K562 (cell line): ENCODE data around the gene CHCT1. TPM values are rescaled to one million over a fixed set of nuclear protein-coding genes. Genes with fewer than 3 reads are reported as not detected.

Experiments
- ATAC-seq: fragments of 200-7000 bp; cut with Tn5 transposase; 3 replicates; pipeline ENCODE4 v1.9.1; 2020; ENCODE audit warnings: moderate library complexity
- BruUV-seq: library from RNA; stranded (reverse); fragments of 400-500 nt; replicated peaks from 2 replicates; lab custom pipeline; 2021; lab: Mats Ljungman, UMichigan
- CTCF ChIA-PET: fragments of 300-600 bp; formaldehyde crosslinking; extraction: SDS; loops from one replicate; lab custom pipeline; 2021; ENCODE audit warnings: low intra/inter-chr PET ratio; lab: Yijun Ruan, JAX
- POLR2A ChIA-PET: fragments of 300-600, 350-650 bp; sonication (Branson Sonifier 250); formaldehyde crosslinking; extraction: SDS; loops from one replicate; lab custom pipeline; 2021; ENCODE audit warnings: antibody characterized with exemption, inconsistent platforms; lab: Yijun Ruan, JAX
- DNase-seq, 4 experiments: peaks; one replicate each; pipeline versions ENCODE4 v3.0.0 to v3.0.0-alpha.2; 2011 to 2018; ENCODE audit warnings: low spot score in 3 of 4, mixed read lengths in 3 of 4; ENCODE audit errors: extremely low read depth in 1 of 4
- FAIRE-seq: peaks from 2 replicates; lab custom pipeline; 2011; peaks lifted over from hg19 to GRCh38; lab: Jason Lieb, UNC
- H2AFZ ChIP-seq: 2 replicates; pipeline ENCODE4 v1.6.0; 2011; ENCODE audit warnings: low read depth, low read length, control low read depth, inconsistent platforms
- H3K27ac ChIP-seq: fragments of 200-600 bp; 3 replicates; pipeline ENCODE4 v1.8.0; 2011; ENCODE audit warnings: low read depth, mild to moderate bottlenecking, control low read depth, inconsistent platforms, low read length, moderate library complexity, mixed read lengths; ENCODE audit errors: extremely low read depth
- H3K27me3 ChIP-seq, 2 experiments: fragments of 300-600 bp in 1 of 2; 2 replicates in 1 of 2; 3 replicates in 1 of 2; pipeline versions ENCODE4 v1.6.0 to v1.8.0; 2011; ENCODE audit warnings: inconsistent platforms in 2 of 2, low read length in 2 of 2, mild to moderate bottlenecking in 1 of 2, mixed read lengths in 1 of 2, moderate library complexity in 1 of 2; ENCODE audit not compliant: control insufficient read depth in 2 of 2, insufficient read depth in 2 of 2
- H3K36me3 ChIP-seq: fragments of 300-600 bp; 3 replicates; pipeline ENCODE4 v1.8.0; 2011; ENCODE audit warnings: mild to moderate bottlenecking, low read length, inconsistent platforms; ENCODE audit not compliant: control insufficient read depth, insufficient read depth
- H3K4me1 ChIP-seq, 2 experiments: fragments of 200-600 bp in 1 of 2; replicated peaks in 1 of 2; 2 replicates in 1 of 2; 3 replicates in 1 of 2; pipeline versions ENCODE4 v1.5.1 to v1.8.0; 2011; ENCODE audit warnings: inconsistent platforms in 2 of 2, low read length in 2 of 2, mild to moderate bottlenecking in 1 of 2, mixed read lengths in 1 of 2, moderate library complexity in 1 of 2; ENCODE audit not compliant: control insufficient read depth in 2 of 2, insufficient read depth in 2 of 2
- H3K4me2 ChIP-seq: 2 replicates; pipeline ENCODE4 v1.6.1; 2011; ENCODE audit warnings: low read length, control low read depth, inconsistent platforms, mixed read lengths; ENCODE audit not compliant: insufficient read depth
- H3K4me3 ChIP-seq: fragments of 200-600 bp; sonication (generic), shearing (Covaris generic); 2 replicates; pipeline ENCODE4 v1.5.1; 2016; ENCODE audit warnings: control low read depth, inconsistent platforms
- H3K79me2 ChIP-seq: fragments of 200-600 bp; 3 replicates; pipeline ENCODE4 v1.8.0; 2011; ENCODE audit warnings: low read length, inconsistent platforms; ENCODE audit not compliant: control insufficient read depth, insufficient read depth
- H3K9ac ChIP-seq, 2 experiments: 2 replicates each; pipeline versions ENCODE4 v1.6.0 to v1.6.1; 2011; ENCODE audit warnings: low read depth in 2 of 2, low read length in 2 of 2, control low read depth in 1 of 2, inconsistent platforms in 1 of 2, mild to moderate bottlenecking in 1 of 2, mixed read lengths in 1 of 2; ENCODE audit not compliant: insufficient read depth in 1 of 2
- H3K9me1 ChIP-seq: one replicate; pipeline ENCODE4 v1.6.0; 2011; ENCODE audit warnings: inconsistent platforms, mild to moderate bottlenecking, low read length, moderate library complexity; ENCODE audit not compliant: control insufficient read depth, insufficient read depth
- H3K9me3 ChIP-seq: replicated peaks from 2 replicates; pipeline ENCODE4 v1.5.1; 2011; ENCODE audit warnings: low read depth, low read length, inconsistent platforms; ENCODE audit not compliant: control insufficient read depth, insufficient read depth
- H4K20me1 ChIP-seq: replicated peaks from 2 replicates; pipeline ENCODE4 v1.6.1; 2011; ENCODE audit warnings: low read length, inconsistent platforms, mixed read lengths; ENCODE audit not compliant: control insufficient read depth, insufficient read depth
- EP300 ChIP-seq: IDR thresholded peaks from 2 replicates; pipeline ENCODE4 v1.6.1; 2012; ENCODE audit warnings: low read length, improper control_type of control experiment
- EWSR1 ChIP-seq: fragments of 450-650 bp; IDR thresholded peaks from 2 replicates; pipeline ENCODE4 v1.6.1; 2018; ENCODE audit warnings: borderline replicate concordance, mild to moderate bottlenecking, low read depth, moderate library complexity; ENCODE audit not compliant: partially characterized antibody
- FOXK2 ChIP-seq, 2 experiments: fragments of 450-650 bp; IDR thresholded peaks in 1 of 2; conservative IDR thresholded peaks in 1 of 2; 2 replicates each; pipeline ENCODE4 v1.6.1; 2016; ENCODE audit warnings: low read depth in 2 of 2, mild to moderate bottlenecking in 1 of 2
- MEIS2 ChIP-seq: fragments of 450-650 bp; IDR thresholded peaks from 2 replicates; pipeline ENCODE4 v1.6.1; 2014; ENCODE audit warnings: mild to moderate bottlenecking; ENCODE audit not compliant: partially characterized antibody
- WGBS: fragments of 100-300 bp; shearing (Covaris generic); methylation state at CpG from one replicate; pipeline ENCODE4 v1.1.6; 2016; ENCODE audit warnings: low coverage, mixed read lengths; ENCODE audit not compliant: insufficient coverage; ENCODE audit errors: missing lambda C conversion rate; 5-methylcytosine and 5-hydroxymethylcytosine counted together
- in situ Hi-C: fragments of 300-500 bp; cut with MboI; formaldehyde crosslinking; loops from 4 replicates; pipeline ENCODE4 v1.15.0; 2018; ENCODE audit warnings: inconsistent platforms, mixed read lengths
- intact Hi-C: fragments of 100-400 bp; cut with micrococcal nuclease; formaldehyde crosslinking; loops from 2 replicates; pipeline ENCODE4 v1.14.2; 2022
- polyA plus RNA-seq, 8 experiments: library from polyadenylated mRNA; depleted of rRNA in 4 of 8; stranded (reverse) in 5 of 8; unstranded in 3 of 8; fragments of >200 nt; fragmentation: Nextera tagmentation in 2 of 8; fragmentation: Illumina TruSeq in 1 of 8; extraction: Ambion mirVana in 2 of 8; extraction: Trizol in 1 of 8; gene quantifications; 2 replicates each; pipeline versions ENCODE4 v1.2.1 to v1.2.3, GENCODE V29; 2011 to 2014; ENCODE audit warnings: inconsistent platforms in 1 of 8, missing spikeins in 1 of 8
- total RNA-seq, 7 experiments: library from RNA; depleted of rRNA in 6 of 7; stranded (reverse); fragments of >200 nt in 6 of 7; fragmentation: Illumina TruSeq in 2 of 7; extraction: Trizol in 2 of 7; gene quantifications; 2 replicates each; pipeline versions ENCODE4 v1.2.1 to v1.2.3, GENCODE V29; 2011 to 2021; ENCODE audit warnings: low replicate concordance in 1 of 7
- TF ChIP-seq, protein P1 (sequence below), 3 experiments: fragments of 200-800 bp in 1 of 3; fragments of 250-450 bp in 1 of 3; fragments of 450-650 bp in 1 of 3; sonication (Bioruptor Pico) in 1 of 3; sonication (Bioruptor generic) in 1 of 3; formaldehyde crosslinking in 1 of 3; IDR thresholded peaks; 2 replicates each; pipeline versions ENCODE4 v1.6.1 to v1.8.0; 2016 to 2022; ENCODE audit warnings: mild to moderate bottlenecking in 2 of 3, missing genetic modification characterization in 2 of 3, missing compliant biosample characterization in 1 of 3, moderate library complexity in 1 of 3
- TF ChIP-seq, protein P2 (sequence below): fragments of 250-450 bp; sonication (Bioruptor Pico); IDR thresholded peaks from 2 replicates; pipeline ENCODE4 v1.8.0; 2022; ENCODE audit warnings: inconsistent platforms

Gene CHCT1
- total and polyA plus RNA-seq, 9 of the 15 experiments (the other 6 are each of a cell fraction or from before 2014, with no cell fraction given), result not detected

DNA sequence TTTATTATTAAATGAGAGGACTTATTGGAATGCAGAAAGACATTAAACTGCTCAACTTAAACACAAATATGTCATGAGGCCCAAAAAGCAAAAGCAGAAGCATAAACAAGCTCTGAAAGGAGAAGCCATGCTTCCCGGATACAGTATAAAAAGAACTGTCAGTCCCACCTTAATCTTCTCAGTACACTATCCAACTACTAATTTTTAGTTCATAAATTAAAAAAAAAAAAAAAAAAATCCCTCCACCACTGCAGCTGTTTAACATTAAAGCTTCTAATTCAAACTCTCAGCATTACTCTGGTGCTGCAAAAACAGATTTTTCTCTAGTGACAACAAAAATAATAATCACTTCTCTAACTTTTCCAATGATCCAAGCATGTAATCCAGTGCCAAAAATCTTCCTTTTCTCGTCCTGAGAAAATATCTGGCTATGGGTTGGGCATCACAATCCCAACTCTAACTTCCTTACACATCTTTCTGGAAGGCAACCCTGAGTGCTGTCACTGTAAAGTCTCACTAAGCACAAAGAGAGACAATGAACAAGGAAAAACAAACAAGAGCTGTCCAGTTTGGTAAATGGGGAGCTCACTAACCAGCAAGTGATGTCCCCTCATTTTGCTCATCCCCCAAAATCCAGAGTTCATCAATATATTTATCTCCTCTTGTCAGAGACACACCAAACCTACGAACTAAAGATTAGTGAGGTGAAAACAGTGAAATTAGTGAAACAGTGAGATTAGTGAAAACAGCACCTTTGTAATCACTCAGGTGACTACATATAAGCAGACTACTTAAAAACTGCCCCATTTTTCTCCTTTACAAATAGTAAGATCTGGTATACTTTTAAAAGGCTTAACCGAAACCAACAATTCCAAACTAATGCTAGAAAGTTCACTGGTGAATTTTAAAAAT, 35.9 kb upstream of the CHCT1 start:
- no peaks in the 10 kb centered on the region for H3K9me3 ChIP-seq
- ATAC-seq (no peak), DNase-seq (no peak), FAIRE-seq (no peak)
- no TSS peak for BruUV-seq
- no peak overlapping the region for H2AFZ ChIP-seq
- peaks cover 15% of the 10 kb centered on the region; the same call in 2 of the 3 replicates for H3K36me3 ChIP-seq
- H3K9ac ChIP-seq, result peak overlapping the region in 1 of 2 experiments; percentile 92; a peak in 2 of 4 replicates
- TF ChIP-seq FOXK2 (conservative IDR thresholded peaks at IDR 0.05 in 1 of 2, IDR thresholded peaks at IDR 0.05 in 1 of 2; ENCODE audit: low read depth in 2 of 2) (0 out of 4 replicates have a peak, but pooled peaks of 1 of the 2 experiments have one; percentile 31), EP300 (no peak), EWSR1 (peak; percentile 42), MEIS2 (no peak)
- TF ChIP-seq, protein P1, sequence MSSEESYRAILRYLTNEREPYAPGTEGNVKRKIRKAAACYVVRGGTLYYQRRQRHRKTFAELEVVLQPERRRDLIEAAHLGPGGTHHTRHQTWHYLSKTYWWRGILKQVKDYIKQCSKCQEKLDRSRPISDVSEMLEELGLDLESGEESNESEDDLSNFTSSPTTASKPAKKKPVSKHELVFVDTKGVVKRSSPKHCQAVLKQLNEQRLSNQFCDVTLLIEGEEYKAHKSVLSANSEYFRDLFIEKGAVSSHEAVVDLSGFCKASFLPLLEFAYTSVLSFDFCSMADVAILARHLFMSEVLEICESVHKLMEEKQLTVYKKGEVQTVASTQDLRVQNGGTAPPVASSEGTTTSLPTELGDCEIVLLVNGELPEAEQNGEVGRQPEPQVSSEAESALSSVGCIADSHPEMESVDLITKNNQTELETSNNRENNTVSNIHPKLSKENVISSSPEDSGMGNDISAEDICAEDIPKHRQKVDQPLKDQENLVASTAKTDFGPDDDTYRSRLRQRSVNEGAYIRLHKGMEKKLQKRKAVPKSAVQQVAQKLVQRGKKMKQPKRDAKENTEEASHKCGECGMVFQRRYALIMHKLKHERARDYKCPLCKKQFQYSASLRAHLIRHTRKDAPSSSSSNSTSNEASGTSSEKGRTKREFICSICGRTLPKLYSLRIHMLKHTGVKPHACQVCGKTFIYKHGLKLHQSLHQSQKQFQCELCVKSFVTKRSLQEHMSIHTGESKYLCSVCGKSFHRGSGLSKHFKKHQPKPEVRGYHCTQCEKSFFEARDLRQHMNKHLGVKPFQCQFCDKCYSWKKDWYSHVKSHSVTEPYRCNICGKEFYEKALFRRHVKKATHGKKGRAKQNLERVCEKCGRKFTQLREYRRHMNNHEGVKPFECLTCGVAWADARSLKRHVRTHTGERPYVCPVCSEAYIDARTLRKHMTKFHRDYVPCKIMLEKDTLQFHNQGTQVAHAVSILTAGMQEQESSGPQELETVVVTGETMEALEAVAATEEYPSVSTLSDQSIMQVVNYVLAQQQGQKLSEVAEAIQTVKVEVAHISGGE (CRISPR knock-in tag; IDR thresholded peaks at IDR 0.05), result peak in 1 of 3 experiments; percentile 81; a peak in 2 of 6 replicates
- TF ChIP-seq, protein P2, sequence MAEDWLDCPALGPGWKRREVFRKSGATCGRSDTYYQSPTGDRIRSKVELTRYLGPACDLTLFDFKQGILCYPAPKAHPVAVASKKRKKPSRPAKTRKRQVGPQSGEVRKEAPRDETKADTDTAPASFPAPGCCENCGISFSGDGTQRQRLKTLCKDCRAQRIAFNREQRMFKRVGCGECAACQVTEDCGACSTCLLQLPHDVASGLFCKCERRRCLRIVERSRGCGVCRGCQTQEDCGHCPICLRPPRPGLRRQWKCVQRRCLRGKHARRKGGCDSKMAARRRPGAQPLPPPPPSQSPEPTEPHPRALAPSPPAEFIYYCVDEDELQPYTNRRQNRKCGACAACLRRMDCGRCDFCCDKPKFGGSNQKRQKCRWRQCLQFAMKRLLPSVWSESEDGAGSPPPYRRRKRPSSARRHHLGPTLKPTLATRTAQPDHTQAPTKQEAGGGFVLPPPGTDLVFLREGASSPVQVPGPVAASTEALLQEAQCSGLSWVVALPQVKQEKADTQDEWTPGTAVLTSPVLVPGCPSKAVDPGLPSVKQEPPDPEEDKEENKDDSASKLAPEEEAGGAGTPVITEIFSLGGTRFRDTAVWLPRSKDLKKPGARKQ (CRISPR knock-in tag), result no peak
- peaks cover 13 to 40% of the 10 kb centered on the region in 2 experiments for H3K4me1 ChIP-seq
- H3K27ac ChIP-seq, result peak overlapping the region; percentile 94
- H3K9me1 ChIP-seq, result peaks cover 4% of the 10 kb centered on the region
- intact Hi-C loops, result no loop called here
- 0 out of 2 replicates have a peak, but pooled peaks cover 10% of the 10 kb centered on the region for H4K20me1 ChIP-seq
- H3K4me2 ChIP-seq, result peak overlapping the region; percentile 100
- in situ Hi-C loops, result no loop called here
- peaks cover 100% of the 10 kb centered on the region for H3K79me2 ChIP-seq
- H3K27me3 ChIP-seq, result no peaks in the 10 kb centered on the region
- WGBS, result 10% methylated on average over 4 of the region's 4 CpGs
- peak overlapping the region; percentile 1; the same call in 1 of the 2 replicates for H3K4me3 ChIP-seq
- CTCF ChIA-PET, result no interaction called here
- POLR2A ChIA-PET, result interaction anchor here (0.6 to 1.6 kb wide), 4 partner anchors 14 to 291 kb away, joined by 3 to 4 read pairs (median 3); partner anchors contain the start of gene BCAS3
